Renal cortex interstitium (tissue), 11 donors: ENCODE data around the gene RHPN2. TPM values are rescaled to one million over a fixed set of nuclear protein-coding genes. Genes with fewer than 3 reads are reported as not detected.
"Not testable (repeated sequence)": the region's sequence is repeated elsewhere in the genome, so short reads cannot be mapped to it uniquely, and the experiment has no call there.

Experiments
- DNase-seq, 11 donors: peaks; one replicate each; pipeline ENCODE4 v3.0.0-alpha.2; 2013; ENCODE audit warnings: low read depth in 9 of 11, low spot score in 4 of 11; ENCODE audit errors: extremely low read depth in 1 of 11
- polyA plus RNA-seq, 3 donors: library from polyadenylated mRNA; unstranded; fragments of 120-200 nt; gene quantifications; one replicate each; pipeline ENCODE4 v1.2.1, GENCODE V29; 2013; ENCODE audit not compliant: insufficient read length in 3 of 3

RHPN2 gene
- polyA plus RNA-seq, 3 donors = 16.3 to 26.3 (median 17.8) TPM

DNA sequence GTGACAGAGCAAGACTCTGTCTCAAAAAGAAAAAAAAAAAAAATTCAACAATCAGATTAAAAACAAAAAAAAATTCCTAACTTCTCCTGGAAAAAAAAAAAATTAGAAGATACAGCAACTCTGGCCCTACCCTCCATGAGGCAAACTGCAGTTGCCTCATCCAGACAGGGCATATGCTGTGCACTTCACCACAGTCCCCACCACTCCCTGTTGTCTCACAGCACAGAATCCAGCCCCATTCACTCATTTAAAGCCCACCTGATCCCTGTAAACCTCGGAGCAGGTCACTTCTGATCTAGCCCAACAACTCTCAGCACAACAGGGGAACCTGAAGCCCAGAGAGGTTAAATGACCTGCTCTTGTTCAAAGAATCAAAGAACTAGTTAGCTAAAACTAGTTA is 24.9 kb downstream of the RHPN2 start:
- DNase-seq = no peak

DNA sequence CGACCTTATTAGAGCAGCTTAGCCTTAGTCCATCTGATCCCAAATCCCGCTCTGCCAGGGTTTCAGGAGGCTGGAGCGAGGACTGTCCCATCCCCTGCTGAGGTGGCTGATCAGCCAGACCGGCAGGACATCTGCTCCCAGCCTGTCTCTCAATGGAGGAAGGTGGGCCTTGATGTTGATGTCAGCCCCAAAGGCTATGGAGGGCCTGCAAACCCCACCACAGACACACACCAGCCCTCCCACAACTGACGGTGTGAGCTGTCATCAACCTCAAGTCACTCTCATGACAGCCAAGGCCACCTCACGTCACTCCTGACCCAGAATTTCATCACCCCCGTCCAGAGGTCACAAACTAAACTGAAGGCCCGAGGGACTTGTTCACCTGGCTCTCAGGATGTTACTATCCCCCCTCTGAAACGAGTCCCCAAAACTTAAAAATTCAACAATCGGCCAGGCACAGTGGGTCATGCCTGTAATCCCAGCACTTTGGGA is 25.5 kb downstream of the RHPN2 start:
- DNase-seq = no peak

DNA sequence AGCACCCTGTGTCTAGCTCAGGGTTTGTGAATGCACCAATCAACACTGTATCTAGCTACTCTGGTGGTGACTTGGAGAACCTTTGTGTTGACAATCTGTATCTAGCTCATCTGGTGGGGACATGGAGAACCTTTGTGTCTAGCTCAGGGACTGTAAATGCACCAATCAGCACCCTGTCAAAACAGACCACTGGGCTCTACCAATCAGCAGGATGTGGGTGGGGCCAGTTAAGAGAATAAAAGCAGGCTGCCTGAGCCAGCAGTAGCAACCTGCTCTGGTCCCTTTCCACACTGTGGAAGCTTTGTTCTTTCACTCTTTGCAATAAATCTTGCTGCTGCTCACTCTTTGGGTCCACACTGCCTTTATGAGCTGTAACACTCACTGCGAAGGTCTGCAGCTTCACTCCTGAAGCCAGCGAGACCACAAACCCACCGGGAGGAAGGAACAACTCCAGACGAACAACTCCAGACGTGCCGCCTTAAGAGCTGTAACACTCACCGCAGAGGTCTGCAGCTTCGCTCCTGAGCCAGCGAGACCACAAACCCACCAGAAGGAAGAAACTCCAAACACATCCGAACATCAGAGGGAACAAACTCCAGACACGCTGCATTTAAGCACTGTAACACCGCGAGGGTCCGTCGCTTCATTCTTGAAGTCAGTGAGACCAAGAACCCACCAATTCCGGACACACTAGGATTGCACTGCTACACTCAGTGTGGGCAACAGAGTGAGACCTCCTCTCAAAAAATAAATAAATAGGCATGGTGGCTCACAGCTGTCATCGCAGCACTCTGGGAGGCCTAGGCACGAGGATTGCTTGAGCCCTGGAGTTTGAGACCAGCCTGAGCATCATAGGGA is 27.3 kb downstream of the RHPN2 start:
- not testable (repeated sequence) for DNase-seq

DNA sequence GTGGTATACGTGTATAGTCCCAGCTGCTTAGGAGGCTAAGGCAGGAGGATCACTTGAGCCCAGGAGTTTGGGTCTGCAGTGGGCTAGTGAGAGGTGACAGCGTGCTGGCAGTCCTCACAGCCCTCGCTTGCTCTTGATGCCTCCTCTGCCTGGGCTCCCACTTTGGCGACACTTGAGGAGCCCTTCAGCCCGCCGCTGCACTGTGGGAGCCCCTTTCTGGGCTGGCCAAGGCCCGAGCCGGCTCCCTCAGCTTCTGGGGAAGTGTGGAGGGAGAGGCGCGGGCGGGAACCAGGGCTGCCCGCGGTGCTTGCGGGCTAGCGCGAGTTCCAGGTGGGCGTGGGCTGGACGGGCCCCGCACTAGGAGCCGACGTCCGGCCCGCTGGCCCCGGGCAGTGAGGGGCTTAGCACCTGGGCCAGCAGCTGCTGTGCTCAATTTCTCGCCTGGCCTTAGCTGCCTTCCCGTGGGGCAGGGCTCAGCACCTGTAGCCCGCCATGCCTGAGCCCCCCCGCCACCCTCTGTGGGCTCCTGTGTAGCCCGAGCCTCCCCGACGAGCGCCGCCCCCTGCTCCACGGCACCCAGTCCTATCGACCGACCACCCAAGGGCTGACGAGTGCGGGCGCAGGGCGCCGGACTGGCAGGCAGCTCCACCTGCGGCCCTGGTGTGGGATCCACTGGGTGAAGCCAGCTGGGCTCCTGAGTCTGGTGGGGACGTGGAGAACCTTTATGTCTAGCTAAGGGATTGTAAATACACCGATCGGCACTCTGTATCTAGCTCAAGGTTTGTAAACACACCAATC is 28.1 kb downstream of the RHPN2 start:
- not testable (repeated sequence) for DNase-seq

DNA sequence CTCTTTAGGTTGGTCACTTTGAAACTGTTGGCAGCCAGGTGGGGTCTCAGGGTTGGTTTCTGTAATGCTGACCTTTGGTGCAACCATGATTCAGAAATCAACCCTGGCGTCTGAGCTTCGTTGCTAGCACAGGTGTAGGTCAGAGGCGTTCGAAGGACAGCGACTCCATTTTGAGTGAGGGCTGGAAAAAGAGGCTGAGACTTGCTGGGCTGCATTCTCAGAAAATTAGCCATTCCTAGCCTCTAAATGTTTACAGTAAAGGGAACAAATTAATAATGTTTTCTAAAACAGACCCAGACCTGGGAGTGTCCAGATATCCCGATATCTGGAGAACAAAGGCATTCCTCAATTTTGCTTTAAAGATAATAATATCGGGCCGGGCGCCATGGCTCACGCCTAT is 29.2 kb downstream of the RHPN2 start:
- no peak for DNase-seq

DNA sequence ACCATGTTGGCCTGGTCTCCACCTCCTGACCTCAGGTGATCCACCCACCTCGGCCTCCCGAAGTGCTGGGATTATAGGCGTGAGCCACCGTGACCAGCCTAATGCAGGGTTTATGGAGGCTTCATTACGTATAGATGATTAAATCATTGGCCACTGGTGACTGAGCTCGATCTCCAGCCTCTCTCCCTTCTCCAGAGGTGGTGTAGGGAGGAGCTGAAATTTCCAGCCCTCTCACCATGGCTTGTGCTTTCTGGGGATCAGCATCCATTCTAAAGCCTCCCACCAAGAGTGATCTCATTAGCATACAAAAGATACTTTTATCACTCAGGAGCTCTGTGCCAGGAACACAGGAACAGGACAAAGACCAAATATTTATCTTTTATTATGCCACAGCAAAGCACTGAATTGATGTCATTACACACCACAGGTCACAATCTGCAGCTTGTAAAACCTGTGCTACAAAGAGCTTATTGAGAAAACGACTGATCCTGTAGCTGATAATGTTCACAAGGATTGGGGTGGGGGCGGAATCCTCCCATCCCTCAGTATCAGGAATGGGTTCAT is 32.4 kb downstream of the RHPN2 start:
- DNase-seq = no peak

DNA sequence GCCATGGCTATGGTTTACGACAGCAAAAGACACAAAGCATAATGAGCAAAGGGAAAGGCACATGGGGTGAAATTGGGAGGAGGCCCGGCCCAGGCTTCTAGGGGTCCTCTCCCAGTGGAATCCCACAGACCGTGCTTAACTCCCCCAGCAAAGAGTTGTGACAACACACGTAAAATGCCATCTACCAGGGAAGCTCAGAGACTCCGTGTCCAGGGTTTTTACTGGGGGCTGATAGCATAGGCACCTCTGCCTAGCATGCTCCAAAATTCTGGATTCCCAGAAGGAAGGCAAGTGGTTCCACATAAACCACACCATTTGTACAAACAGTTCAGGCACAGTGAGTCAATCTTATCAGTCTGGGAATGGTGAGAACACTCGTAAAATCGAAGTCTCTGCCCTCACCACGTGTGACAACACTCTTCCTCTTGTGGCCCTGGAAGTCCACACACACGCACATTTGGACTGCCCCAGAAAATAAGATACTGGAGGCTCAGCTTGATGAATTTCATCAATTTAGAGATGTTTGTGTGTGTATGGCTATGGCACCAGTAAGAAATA is 34.9 kb downstream of the RHPN2 start:
- DNase-seq = no peak

DNA sequence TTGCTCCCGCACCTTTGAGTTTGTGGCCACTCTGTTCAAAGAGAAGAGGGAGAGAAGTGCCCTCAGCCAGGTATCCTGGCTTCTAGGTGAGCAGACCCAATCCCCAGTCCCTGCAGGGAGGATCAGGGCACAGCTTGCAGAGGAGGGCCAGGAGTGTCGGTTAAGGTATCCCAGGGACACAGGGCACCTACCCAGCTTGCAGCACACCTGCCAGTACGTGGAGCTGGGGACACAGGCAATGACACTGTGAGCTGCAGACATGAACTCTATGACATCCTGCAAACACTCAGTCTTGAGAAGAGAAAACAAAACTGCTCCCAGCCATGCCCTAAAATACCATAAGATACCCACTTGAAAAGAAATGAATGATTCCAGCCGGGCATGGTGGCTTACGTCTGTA is 38.1 kb downstream of the RHPN2 start:
- DNase-seq = not testable (repeated sequence)

DNA sequence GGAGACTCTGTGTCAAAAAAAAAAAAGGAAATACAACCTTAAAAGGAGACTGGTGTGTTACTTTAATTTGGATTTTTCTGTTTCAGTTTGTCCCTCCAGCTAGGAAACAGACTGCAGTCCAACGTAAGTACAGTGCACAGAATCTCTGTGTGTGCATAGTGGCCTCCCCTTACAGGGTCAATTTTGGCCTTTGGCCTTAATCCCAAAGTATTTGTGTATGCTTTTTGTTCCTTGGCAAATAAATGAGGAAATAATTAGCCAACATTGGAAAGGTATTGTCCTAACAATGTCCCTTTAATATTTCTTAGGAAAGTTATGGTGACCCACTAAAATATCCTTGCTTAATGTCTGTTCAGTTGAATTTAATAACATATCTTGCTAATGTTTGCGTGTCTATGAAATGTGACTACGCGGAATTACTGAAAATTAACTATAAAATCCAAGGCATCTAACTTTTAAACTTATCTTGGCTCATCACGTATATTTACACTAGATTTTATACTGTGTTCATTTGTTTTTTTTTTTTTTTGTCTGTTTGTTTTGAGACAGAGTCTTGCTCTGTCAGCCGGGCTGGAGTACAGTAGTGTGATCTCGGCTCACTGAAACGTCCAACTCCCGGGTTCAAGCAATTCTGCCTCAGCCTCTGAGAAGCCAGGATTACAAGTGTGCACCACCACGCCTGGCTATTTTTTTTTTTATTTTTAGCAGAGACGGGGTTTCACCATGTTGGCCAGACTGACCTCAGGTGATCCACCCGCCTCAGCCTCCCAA is 39.0 kb downstream of the RHPN2 start:
- not testable (repeated sequence) for DNase-seq

DNA sequence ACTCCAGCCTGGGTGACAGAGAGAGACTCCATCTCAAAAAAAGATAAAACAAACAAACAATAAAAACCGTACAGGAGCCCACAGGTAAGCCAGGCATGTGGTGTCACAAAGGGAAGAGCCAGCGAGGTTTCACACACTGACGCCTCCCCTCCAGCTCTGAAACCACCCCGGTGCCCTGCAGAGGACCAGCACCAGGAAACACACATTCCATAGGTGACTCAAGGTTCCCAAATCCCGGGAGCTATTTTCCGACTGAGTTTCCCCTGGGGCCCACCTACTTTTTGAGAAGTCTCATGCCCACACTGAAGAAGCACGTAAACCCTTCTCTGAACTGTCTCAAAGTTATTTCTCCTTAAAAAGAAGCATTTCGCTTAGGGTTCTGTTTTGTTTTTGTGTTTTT is 40.3 kb downstream of the RHPN2 start:
- no peak for DNase-seq

DNA sequence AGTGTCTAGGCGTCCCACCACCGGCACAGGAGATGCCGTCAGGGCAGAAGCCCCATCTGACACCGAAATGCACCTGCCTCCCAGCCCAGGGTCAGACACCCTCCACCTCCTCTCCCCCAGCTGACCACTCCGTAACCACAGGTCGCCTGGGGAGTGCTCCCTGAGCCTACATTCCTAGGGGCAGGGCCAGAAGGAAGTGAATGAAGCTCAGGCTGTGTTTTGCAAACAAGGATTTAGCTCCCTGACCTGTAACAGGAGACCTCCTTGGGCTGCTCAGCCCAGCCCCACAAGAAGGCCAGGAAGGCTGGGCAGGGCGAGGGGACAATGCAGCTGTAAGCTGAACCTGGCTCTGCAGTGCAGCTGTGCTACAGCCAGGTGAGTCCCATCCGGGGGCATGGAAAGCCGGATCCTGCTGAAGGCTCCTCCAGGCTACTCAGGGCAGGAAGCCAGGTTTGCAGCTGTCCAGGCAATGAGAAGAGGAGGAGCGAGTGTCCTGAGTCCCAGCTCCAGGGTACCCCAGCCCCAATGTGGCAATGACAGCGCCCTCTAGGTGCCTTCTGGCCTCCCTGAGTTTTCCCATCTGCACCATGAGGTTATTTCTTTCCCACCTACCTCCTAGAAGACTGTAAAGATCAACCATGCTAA is 42.1 kb downstream of the RHPN2 start:
- DNase-seq = no peak

DNA sequence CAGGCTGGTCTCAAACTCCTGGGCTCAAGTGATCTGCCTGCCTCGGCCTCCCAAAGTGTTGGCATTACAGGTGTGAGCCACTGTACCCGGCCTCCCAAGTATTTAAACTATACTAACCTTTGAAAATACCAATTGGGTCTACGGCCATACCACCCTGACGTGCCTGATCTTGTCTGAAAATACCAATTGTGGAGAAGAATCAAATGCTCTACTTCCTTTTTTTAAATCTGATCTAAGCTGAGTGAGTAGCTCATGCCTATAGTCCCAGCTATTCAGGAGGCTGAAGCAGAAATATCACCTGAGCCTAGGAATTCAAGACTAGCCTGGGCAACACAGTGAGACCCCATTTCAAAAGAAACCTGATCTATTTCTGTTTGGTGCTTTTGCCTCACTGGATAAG is 53.8 kb downstream of the RHPN2 start:
- DNase-seq = not testable (repeated sequence)

DNA sequence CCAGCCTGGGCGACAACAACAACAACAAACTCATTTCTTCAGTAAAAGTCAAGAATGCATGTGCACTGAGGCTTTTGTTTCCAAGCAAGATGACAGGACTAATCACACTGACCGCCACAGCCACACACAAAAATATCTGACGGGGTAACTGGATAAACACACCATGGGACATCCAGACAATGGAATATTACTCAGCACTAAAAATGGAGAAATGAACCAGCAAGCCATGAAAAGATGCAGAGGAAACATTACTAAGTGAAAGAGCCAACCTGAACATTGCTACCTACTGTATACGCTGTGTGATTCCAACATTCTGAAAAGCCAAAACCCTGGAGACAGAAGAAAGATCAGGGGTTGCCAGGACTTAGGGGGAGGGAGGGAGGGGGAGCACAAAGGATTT is 56.0 kb downstream of the RHPN2 start:
- DNase-seq = no peak

DNA sequence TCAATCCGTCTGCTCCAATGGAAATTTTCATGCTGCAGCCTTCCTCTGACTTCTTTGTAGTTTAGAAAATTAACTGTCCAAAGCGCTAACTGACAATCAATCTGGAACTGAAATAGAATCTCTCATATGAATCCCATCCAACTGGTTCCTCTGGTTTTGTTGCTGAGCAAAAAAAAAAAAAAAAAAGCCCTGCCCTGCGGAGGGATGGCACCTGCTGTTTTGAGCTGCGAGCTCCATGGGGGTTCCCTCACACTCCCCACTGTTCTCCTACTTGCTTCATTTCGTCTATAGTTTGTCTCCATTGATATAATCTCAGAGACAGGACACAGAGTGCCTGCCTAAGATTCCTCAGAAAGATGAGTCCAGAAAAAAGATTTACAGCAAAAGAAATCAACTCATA is 59.2 kb downstream of the RHPN2 start:
- DNase-seq = peak in 5 of 11 donors; percentile 8 to 25 (median 21)

DNA sequence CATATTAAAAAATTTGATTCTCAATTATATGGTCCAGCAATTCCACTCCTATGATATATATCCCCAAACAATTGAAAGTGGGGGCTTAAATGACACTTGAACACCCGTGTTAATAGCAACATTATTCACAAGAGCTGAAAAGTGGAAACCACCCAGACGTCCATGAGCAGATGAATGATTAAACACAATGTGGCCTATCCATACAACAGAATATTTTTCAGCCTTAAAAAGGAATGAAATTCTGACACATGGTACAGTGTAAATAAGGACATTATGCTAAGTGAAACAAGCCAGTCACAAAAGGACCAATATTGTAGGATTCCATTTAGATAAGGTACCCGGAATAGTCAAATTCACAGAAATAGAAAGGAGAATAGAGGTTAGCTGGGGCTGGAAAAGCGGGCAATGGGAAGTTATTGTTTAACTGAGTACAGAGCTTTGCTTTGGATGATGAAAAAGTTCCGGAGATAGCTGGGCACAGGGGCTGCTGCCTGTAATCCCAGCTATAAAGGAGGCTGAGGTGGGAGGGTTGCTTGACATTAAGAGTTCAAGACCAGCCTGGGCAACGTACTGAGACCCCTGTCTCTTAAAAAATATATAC is 61.2 kb downstream of the RHPN2 start:
- DNase-seq = not testable (repeated sequence)

DNA sequence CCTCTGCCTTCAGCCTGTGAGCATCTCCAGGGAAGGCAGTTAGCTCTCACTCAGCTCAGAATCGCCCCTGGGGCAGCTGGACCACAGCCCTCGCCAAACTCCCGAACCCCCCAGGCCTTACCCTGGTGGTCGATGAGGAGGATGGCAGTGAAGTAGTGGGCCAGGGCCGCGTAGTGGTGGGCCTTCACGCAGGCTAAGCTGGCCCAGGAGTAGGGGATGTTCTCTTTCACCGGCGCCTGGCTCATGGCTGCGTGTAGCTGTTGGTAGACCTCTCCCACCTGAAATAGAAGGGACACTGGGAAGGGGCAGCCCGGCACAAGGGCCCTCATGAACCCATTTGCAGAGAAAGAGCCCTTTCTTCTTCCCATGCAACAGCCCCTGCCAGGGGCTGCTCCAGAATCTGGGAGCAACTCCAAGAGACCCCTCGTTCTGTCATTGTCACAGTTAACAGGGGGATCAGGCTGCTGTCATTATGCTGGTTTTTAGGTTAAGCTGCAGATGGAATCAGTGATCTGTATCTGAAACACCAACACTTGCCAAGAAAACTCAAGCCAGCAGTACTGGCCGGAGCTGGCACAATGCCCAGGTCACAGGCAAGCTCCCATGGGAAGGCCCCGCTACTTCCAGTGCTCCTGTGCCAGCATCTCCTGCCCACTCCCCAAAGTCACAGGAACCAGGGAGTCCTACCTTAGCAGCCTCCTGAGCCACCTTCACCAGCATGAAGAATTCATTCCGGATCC is 62.4 kb downstream of the RHPN2 start:
- DNase-seq = not testable (repeated sequence)

DNA sequence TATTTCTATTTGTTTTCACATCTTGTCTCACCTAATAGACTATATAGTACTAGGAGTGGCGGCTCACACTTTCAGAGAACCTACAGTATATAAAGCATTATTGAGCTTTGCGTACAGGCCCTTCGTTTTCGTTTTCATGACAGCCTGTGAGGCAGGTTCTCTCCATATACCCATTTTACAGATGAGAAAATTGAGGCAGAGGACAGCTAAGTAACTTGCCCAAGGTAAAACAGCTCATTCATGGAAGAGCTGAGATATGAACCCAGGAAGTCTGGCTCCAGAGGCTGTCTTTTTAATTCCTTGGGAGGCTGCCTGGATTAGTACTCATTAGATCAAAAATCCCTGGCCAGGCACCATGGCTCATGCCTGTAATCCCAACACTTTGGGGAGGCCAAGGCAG is 63.8 kb downstream of the RHPN2 start:
- no peak for DNase-seq
